Prostate gland (tissue), 2 donors: ENCODE results near the gene KCTD1. TPM values are rescaled to one million over a fixed set of nuclear protein-coding genes. Genes with fewer than 3 reads are reported as not detected.

Experiments
- DNase-seq: peaks from one replicate; pipeline ENCODE4 v3.0.0-alpha.2; 2019; ENCODE audit warnings: low spot score
- H3K27ac ChIP-seq, 2 donors: fragments of 200-600 bp; sonication (generic); 2 replicates each; pipeline ENCODE4 v1.5.1; 2017 to 2019
- H3K27me3 ChIP-seq: fragments of 200-600 bp; sonication (generic); replicated peaks from 2 replicates; pipeline ENCODE4 v1.5.1; 2019; ENCODE audit not compliant: insufficient read depth
- H3K36me3 ChIP-seq, 2 donors: fragments of 200-600 bp; sonication (generic); 1 replicate in 1 of 2; 2 replicates in 1 of 2; pipeline versions ENCODE4 v1.5.1 to v1.8.1; 2017 to 2019
- H3K4me1 ChIP-seq: fragments of 200-600 bp; sonication (generic); replicated peaks from 2 replicates; pipeline ENCODE4 v1.5.1; 2019
- H3K4me3 ChIP-seq, 2 donors: fragments of 200-600 bp; sonication (generic); 2 replicates each; pipeline ENCODE4 v1.5.1; 2017 to 2019
- H3K9me3 ChIP-seq: fragments of 200-600 bp; sonication (generic); 2 replicates; pipeline ENCODE4 v1.5.1; 2017
- CTCF ChIP-seq, 4 experiments: fragments of 200-600 bp in 2 of 4; fragments of 450-650 bp in 2 of 4; sonication (generic) in 2 of 4; IDR thresholded peaks; 1 replicate in 3 of 4; 2 replicates in 1 of 4; pipeline ENCODE4 v1.5.1; 2016 to 2019; ENCODE audit warnings: antibody characterized with exemption in 4 of 4, mild to moderate bottlenecking in 2 of 4, moderate library complexity in 2 of 4
- POLR2A ChIP-seq: fragments of 450-650 bp; IDR thresholded peaks from one replicate; pipeline ENCODE4 v1.6.1; 2016; ENCODE audit warnings: antibody characterized with exemption, mild to moderate bottlenecking
- POLR2AphosphoS5 ChIP-seq: sonication (generic); formaldehyde crosslinking; IDR thresholded peaks from one replicate; pipeline ENCODE4 v1.6.1; 2017; ENCODE audit warnings: antibody characterized with exemption
- WGBS: methylation state at CpG from one replicate; pipeline ENCODE4 v1.1.5; 2018; 5-methylcytosine and 5-hydroxymethylcytosine counted together
- intact Hi-C: fragments of 100-400 bp; cut with DNase I; formaldehyde crosslinking; loops from one replicate; pipeline ENCODE4 v1.14.2; 2022
- total RNA-seq, 2 donors: library from RNA; depleted of rRNA; stranded (reverse); fragments of >200 nt; gene quantifications; one replicate each; pipeline ENCODE4 v1.1.0, GENCODE V29; 2016

Gene KCTD1
- total RNA-seq, 2 donors from 2014 or later, result 24.7 to 40.5 TPM

DNA sequence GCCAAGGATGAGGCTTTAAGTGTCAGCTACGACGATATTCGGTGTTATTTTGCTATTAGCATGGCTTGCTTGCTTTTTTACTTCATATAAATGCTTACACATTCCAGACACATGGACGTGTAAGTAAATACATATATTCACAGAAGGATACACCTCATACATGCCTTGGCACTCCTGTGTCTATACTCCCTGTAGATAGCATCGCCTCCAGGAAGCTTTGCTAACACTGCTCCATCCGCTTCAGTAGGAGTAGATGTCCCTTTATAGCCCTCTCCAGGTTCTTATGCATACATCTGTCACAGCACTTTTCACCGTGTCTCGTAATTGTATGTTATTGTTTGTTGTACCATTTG lies 27.5 kb upstream of the KCTD1 start:
- H3K36me3 ChIP-seq, result no peaks in the 10 kb centered on the region
- no peaks in the 10 kb centered on the region for H3K27me3 ChIP-seq
- WGBS, result 30% methylated on average over 8 of the region's 8 CpGs
- H3K4me1 ChIP-seq, result no peaks in the 10 kb centered on the region
- H3K4me3 ChIP-seq, result peak overlapping the region in 1 of 2 donors; percentile 30
- intact Hi-C loops, result no loop called here
- DNase-seq, result no peak
- peak overlapping the region in 1 of 2 donors; percentile 73 for H3K27ac ChIP-seq
- TF ChIP-seq POLR2AphosphoS5 (no peak), CTCF (IDR thresholded peaks at IDR 0.05) (no peak), POLR2A (no peak)
- H3K9me3 ChIP-seq, result no peaks in the 10 kb centered on the region

DNA sequence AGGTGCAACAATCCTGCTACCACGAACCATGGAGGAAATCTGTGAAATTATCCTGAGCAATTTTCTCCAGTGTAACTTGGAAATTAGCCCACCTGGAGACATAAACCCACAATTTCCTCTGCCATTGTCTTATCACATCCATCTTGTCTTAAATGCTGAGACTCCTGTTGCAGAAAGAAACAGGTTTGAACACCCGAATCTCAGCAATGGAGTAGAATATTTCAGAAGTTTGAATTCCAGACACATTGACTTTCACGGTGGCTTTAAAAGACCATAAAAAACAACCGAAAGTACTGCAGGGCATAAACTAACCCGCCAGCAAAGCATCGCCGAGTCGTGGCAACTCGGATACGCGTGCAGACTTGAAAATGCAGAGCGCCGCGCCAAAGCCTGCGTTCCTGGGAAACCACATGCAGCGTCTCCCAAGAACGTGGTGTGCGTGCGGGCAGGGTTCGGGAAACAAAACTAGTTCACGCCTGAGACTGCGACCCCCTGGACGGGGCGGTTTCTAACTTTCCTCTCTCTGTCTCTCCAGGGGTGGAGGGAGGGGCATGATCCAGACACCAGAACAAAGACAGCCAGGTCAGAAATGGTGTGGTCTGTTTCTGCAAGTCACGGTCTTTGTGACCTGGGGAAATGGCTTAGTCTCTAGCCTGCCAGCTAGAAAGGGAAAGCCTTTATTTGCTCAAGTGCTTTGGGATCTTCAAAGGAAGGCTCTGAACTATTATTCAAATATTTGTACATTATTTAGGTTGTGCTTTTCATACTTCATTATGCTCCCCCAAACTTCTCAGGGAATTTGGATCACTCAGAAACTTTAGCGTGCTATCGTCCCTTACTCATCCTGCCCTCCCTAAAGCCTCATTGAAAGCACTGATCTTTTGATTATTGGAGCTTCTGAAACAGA lies 26.9 kb upstream of the KCTD1 start:
- Histone ChIP-seq H3K4me1 (no peaks in the 10 kb centered on the region), H3K27me3 (no peaks in the 10 kb centered on the region), H3K4me3 (peak overlapping the region; percentile 27 to 30), H3K36me3 (no peaks in the 10 kb centered on the region), H3K9me3 (no peaks in the 10 kb centered on the region), H3K27ac (peak overlapping the region; percentile 21 to 73)
- peak; percentile 42 for TF ChIP-seq POLR2AphosphoS5
- TF ChIP-seq POLR2A, result no peak
- no peak for TF ChIP-seq CTCF (IDR thresholded peaks at IDR 0.05)
- DNase-seq, result peak; percentile 76
- 2% methylated on average over 27 of the region's 27 CpGs for WGBS
- intact Hi-C loops, result no loop called here

- no peak for DNase-seq
- Histone ChIP-seq H3K9me3 (no peaks in the 10 kb centered on the region), H3K4me3 (no peak overlapping the region), H3K4me1 (no peaks in the 10 kb centered on the region), H3K27me3 (no peaks in the 10 kb centered on the region), H3K27ac (no peak overlapping the region), H3K36me3 (no peaks in the 10 kb centered on the region)
- intact Hi-C loops, result no loop called here
- no peak for TF ChIP-seq POLR2A
- TF ChIP-seq CTCF (IDR thresholded peaks at IDR 0.05), result no peak
- no peak for TF ChIP-seq POLR2AphosphoS5
- 58% methylated on average over 5 of the region's 5 CpGs for WGBS
These were observed 20.7 kb upstream of the KCTD1 start for GRCh38 chr18:26568926-26569665.

DNA sequence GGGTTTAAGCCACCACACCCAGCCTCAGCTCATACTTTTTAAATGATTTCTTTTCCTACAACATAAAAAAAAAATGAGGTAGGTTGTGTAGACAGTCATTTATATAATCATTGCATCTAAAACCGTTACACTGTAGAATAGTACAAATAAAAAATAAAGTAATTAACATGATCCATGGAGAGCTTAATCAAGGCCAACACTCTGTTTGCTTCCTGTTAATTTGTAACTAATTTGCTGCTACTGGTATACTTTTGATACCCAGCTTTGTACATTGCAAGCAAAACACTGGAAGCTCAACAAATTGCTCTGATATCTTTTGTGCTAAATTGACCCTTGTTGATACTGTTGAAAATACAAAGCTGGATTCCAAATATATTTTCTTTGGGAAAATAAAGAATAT lies 20.2 kb upstream of the KCTD1 start:
- intact Hi-C loops, result no loop called here
- H3K27ac ChIP-seq, result no peak overlapping the region
- H3K9me3 ChIP-seq, result no peaks in the 10 kb centered on the region
- H3K4me1 ChIP-seq, result no peaks in the 10 kb centered on the region
- WGBS, result 53% methylated on average over 1 of the region's 1 CpG
- no peak overlapping the region for H3K4me3 ChIP-seq
- H3K36me3 ChIP-seq, result no peaks in the 10 kb centered on the region
- DNase-seq, result no peak
- no peak for TF ChIP-seq POLR2AphosphoS5
- no peak for TF ChIP-seq POLR2A
- no peak for TF ChIP-seq CTCF (IDR thresholded peaks at IDR 0.05)
- no peaks in the 10 kb centered on the region for H3K27me3 ChIP-seq
